ENCODE measurements around the gene F2R. TPM values are rescaled to one million over a fixed set of nuclear protein-coding genes. Genes with fewer than 3 reads are reported as not detected.

The F2R gene
- total and polyA plus RNA-seq, 3 donors from 2014 or later: 17.9 to 29.9 (median 28.0) TPM

DNA sequence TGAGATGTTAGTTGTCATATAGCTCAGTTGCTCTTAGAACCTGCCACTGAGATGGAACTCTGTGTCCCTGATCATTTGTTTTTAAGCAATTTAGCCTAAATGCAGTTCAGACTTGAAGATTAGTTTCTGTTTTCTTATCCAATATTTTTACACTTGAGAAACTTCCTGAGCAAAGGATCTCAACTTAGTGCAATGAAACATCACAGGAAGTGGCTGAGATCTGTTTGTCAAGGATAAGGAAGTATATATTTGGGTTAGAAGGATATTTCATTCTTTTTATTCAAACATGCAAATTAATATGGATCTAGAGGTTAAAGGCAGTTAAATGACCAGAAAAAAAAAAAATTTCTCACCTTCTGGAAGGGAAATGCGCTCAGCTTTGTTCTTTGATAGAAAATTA is 19.7 kb upstream of the F2R start:
- TF ChIP-seq, protein P1, sequence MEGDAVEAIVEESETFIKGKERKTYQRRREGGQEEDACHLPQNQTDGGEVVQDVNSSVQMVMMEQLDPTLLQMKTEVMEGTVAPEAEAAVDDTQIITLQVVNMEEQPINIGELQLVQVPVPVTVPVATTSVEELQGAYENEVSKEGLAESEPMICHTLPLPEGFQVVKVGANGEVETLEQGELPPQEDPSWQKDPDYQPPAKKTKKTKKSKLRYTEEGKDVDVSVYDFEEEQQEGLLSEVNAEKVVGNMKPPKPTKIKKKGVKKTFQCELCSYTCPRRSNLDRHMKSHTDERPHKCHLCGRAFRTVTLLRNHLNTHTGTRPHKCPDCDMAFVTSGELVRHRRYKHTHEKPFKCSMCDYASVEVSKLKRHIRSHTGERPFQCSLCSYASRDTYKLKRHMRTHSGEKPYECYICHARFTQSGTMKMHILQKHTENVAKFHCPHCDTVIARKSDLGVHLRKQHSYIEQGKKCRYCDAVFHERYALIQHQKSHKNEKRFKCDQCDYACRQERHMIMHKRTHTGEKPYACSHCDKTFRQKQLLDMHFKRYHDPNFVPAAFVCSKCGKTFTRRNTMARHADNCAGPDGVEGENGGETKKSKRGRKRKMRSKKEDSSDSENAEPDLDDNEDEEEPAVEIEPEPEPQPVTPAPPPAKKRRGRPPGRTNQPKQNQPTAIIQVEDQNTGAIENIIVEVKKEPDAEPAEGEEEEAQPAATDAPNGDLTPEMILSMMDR (IDR thresholded peaks at IDR 0.05): no peak
- no peak for TF ChIP-seq POLR2A (IDR thresholded peaks at IDR 0.05)
- no peak overlapping the region for H3K27ac ChIP-seq
- 83 to 90% methylated on average over 1 of the region's 1 CpG for WGBS, 2 donors

DNA sequence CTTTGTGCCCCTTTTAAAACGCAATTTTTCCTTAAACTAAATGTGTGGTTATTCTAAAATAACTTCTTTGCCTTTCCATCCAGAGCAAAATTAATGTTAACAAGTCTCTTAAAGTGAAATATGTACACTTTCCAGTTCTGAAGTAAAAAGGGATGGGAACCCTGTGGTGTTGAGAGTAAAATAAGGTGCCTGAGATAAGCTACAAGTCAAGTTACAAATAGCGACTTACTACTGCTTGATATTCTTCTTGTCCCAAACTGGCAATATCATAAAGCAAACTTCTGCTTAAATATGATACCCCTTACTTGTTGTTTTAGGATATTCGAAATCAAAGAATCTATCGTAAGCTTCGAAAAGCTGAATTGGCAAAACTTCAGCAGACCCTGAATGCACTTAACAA is 18.3 kb upstream of the F2R start:
- H3K36me3 ChIP-seq (ENCODE audit: low read depth, missing control alignments): no peaks in the 10 kb centered on the region
- H3K9me3 ChIP-seq: no peaks in the 10 kb centered on the region
- no peak for DNase-seq
- WGBS, 2 donors: 93 to 98% methylated on average over 5 of the region's 5 CpGs
- intact Hi-C loops (cut with DNase I; ENCODE audit: low total_unique reads): no loop called here
- H3K4me3 ChIP-seq: no peak overlapping the region
- no peaks in the 10 kb centered on the region for H3K27me3 ChIP-seq
- no peak for TF ChIP-seq POLR2A (IDR thresholded peaks at IDR 0.05)
- no peaks in the 10 kb centered on the region for H3K4me1 ChIP-seq
- H3K27ac ChIP-seq: no peak overlapping the region

More for the DNA sequence above, 19.7 kb upstream of the F2R start:
- DNase-seq: no peak
- H3K4me1 ChIP-seq: peaks cover 3% of the 10 kb centered on the region
- no peak overlapping the region for H3K4me3 ChIP-seq
- no peaks in the 10 kb centered on the region for H3K9me3 ChIP-seq
- no peaks in the 10 kb centered on the region for H3K36me3 ChIP-seq (ENCODE audit: low read depth, missing control alignments)
- intact Hi-C loops (cut with DNase I; ENCODE audit: low total_unique reads): no loop called here
- H3K27me3 ChIP-seq: no peaks in the 10 kb centered on the region

DNA sequence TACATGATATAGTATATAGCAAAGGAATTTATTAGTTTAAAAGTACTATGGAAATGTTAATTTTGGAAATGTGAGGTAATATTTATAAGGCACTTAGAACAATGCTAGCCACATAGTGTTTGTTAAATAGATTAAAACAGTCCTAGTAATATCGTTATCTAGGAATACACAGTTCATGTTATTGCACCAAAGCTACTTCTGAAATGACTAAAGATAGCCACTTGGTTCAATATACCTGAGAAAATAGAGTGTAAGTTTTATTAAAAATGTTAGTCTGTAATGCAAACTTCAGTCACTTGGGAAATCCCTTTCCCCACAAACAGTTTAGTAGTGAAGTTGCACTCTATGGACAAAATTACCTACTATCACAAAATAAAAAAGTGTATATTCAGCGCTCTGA is 15.4 kb upstream of the F2R start:
- Histone ChIP-seq H3K4me1 (no peaks in the 10 kb centered on the region), H3K27ac (no peak overlapping the region), H3K9me3 (no peaks in the 10 kb centered on the region), H3K4me3 (no peak overlapping the region), H3K36me3 (ENCODE audit: low read depth, missing control alignments) (no peaks in the 10 kb centered on the region), H3K27me3 (no peaks in the 10 kb centered on the region)
- intact Hi-C loops (cut with DNase I; ENCODE audit: low total_unique reads): no loop called here
- 84 to 96% methylated on average over 2 of the region's 2 CpGs for WGBS, 2 donors
- no peak for DNase-seq
- TF ChIP-seq POLR2A (IDR thresholded peaks at IDR 0.05): no peak
- TF ChIP-seq, protein P1 (IDR thresholded peaks at IDR 0.05): no peak

DNA sequence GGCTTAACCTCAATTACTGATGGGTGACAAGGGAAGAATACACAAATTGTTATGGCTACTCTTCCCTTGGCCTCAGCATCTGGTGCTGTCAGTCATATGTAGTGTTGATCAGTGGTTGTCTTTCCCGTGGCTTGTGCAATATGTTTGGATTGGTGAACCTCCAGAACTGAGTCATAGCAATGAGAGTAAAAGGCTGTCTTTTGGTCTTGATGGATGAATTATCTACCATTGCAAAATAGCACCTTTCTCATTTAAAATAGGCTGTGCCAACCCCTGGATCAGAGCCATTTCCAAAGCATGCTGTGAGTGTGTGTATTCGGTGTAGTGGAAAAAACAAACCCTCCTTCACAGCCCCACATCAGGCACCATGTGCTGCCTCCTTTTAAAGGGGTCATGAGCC is 14.6 kb upstream of the F2R start:
- Histone ChIP-seq H3K27me3 (no peaks in the 10 kb centered on the region), H3K27ac (no peak overlapping the region), H3K4me1 (no peaks in the 10 kb centered on the region), H3K36me3 (ENCODE audit: low read depth, missing control alignments) (no peaks in the 10 kb centered on the region), H3K9me3 (no peaks in the 10 kb centered on the region), H3K4me3 (no peak overlapping the region)
- TF ChIP-seq POLR2A (IDR thresholded peaks at IDR 0.05): no peak
- TF ChIP-seq, protein P1 (IDR thresholded peaks at IDR 0.05): no peak
- intact Hi-C loops (cut with DNase I; ENCODE audit: low total_unique reads): no loop called here
- no peak for DNase-seq
- 73 to 85% methylated on average over 2 of the region's 2 CpGs for WGBS, 2 donors

DNA sequence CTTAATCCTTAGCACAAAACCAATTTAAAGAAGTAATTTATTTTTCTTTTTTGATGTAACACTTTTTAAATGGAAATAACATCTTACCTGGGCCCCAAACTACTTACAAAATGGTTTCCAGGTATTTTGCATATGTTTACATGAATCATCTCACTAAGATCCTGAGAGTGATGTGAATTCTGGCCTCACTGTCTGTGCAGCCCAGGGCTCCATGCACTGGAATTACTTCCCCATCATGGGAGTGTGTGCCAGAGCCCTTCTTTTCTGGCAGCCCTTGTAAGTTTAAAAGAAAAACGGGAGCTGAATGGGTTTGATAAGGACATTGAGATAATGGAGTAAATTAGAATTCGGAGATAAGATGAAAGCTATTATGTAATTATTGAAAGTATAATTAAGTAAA is 12.2 kb upstream of the F2R start:
- no peak overlapping the region for H3K27ac ChIP-seq
- H3K4me1 ChIP-seq: no peaks in the 10 kb centered on the region
- H3K36me3 ChIP-seq (ENCODE audit: low read depth, missing control alignments): no peaks in the 10 kb centered on the region
- DNase-seq: no peak
- 55 to 65% methylated on average over 2 of the region's 2 CpGs for WGBS, 2 donors
- H3K4me3 ChIP-seq: no peak overlapping the region
- H3K27me3 ChIP-seq: no peaks in the 10 kb centered on the region
- TF ChIP-seq, protein P1 (IDR thresholded peaks at IDR 0.05): no peak
- no peak for TF ChIP-seq POLR2A (IDR thresholded peaks at IDR 0.05)
- H3K9me3 ChIP-seq: no peaks in the 10 kb centered on the region
- intact Hi-C loops (cut with DNase I; ENCODE audit: low total_unique reads): no loop called here

Measured in testis (tissue), 3 donors.